T follicular helper cell (primary cell): ENCODE data around the gene MFSD6L.

Experiments
- DNase-seq: peaks from one replicate; pipeline ENCODE4 v3.0.0-alpha.2; 2020; ENCODE audit warnings: low read depth

Gene MFSD6L

GRCh38 chr17:8793649-8794048 lies 5.5 kb downstream of the MFSD6L start:
- no peak for DNase-seq

GRCh38 chr17:8792646-8793045 lies 6.5 kb downstream of the MFSD6L start:
- DNase-seq: no peak

GRCh38 chr17:8791910-8792270 lies 7.3 kb downstream of the MFSD6L start:
- no peak for DNase-seq

GRCh38 chr17:8791248-8791909 lies 7.8 kb downstream of the MFSD6L start:
- DNase-seq: no peak

DNA sequence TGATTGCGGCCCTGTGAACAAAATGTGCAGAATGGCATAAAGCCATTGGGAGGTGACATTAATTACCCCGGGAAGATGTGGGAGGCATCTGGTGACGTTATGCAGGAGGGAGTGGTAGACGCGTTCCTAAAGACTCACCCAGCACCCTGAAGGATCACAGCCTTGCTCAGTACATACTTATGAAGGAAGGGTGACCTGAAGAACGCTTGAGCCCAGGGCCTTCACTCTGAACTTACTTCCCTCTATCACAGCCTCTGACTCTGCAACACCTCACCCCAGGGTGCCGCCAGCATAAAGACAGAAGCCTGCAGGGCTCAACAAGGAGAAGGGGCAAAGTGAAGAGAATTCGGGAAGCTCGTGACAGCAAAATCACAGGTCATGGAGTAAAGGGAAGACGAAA lies 9.4 kb downstream of the MFSD6L start:
- DNase-seq: no peak

DNA sequence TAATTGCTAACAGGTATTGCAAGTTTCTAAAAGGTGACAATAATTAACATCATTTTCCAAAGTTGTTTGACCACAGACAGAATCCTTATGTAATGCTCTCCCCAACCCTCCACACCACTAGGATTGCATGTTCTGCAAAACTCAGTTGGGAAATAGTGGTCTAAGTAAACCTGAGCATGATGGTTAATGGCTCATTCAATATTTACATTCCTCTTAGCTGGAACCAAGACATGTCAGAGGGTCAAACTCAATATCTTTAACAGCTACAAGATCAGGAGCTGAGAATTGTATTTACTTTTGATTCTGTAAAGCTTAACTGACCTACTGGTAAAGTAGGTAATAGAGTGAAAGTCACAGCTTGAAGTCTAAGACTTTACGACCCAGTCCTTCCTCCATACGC lies 10.2 kb downstream of the MFSD6L start:
- no peak for DNase-seq

GRCh38 chr17:8785547-8786413 lies 13.4 kb downstream of the MFSD6L start:
- peak; percentile 35 for DNase-seq

- DNase-seq: no peak
These were observed 17.0 kb downstream of the MFSD6L start for GRCh38 chr17:8782176-8782575.

- DNase-seq: no peak
These were observed 17.4 kb downstream of the MFSD6L start for GRCh38 chr17:8781776-8782175.

- no peak for DNase-seq
These were observed 22.3 kb downstream of the MFSD6L start for GRCh38 chr17:8776881-8777280.

DNA sequence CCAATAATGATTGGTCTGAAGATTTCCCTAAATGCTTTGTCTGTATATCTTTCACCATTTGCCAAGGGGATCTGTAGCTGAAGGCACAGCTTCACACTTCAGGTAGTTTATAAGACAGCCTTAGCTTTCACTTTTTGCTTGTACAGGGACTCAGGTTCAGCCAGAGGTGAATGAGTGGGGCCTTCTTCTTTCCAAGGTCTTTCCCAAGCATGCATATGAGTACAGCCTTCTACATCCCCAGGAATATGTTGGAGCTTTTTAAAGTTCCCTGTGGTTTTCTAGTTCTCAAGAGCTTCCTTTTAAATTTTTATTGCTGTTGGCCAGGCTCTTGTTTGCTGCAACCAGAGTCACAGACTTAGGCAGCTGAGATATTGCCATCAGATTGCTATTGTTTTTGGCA lies 22.9 kb downstream of the MFSD6L start:
- no peak for DNase-seq

- no peak for DNase-seq
These were observed 32.4 kb downstream of the MFSD6L start for GRCh38 chr17:8766731-8767130.

DNA sequence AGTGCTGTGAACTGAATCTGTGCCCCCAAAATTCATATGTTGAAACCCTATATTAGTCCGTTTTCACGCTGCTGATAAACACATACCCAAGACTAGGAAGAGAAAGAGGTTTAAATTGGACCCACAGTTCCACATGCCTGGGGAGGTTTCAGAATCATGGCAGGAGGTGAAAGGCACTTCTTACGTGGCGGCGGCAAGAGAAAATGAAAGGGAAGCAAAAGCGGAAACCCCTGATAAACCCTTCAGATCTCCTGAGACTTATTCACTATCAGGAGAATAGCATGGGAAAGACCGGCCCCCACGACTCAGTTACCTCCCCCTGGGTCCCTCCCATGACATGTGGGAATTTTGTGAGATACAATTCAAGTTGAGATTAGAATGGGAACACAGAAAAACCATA lies 37.2 kb downstream of the MFSD6L start:
- DNase-seq: no peak

- DNase-seq: no peak
These were observed 41.0 kb downstream of the MFSD6L start, which contains the start of gene SPDYE4 for GRCh38 chr17:8758137-8758596. SPDYE4 (minus strand) TSS chr17:8758546; CDS start chr17:8758382, 164 bp downstream.

DNA sequence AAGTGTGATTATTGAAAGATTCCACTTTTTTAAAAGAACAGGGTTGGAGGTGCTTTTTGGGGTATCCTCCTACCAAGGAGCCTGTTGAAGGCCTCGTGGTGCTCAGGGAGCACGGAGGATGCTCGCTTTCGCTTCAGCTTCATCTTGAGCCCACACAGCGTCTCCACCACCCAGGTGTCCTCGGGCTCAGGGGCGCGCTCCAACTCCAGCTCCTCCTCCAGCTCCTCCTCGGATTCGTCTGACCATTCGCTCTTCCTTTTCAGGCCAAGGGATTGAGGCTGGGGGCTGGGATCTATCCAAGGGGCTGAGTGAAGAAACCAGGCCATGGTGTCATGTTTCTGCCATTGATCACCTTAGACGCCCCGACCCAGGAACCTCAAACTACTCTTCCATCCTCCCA lies 42.0 kb downstream of the MFSD6L start:
- no peak for DNase-seq

DNA sequence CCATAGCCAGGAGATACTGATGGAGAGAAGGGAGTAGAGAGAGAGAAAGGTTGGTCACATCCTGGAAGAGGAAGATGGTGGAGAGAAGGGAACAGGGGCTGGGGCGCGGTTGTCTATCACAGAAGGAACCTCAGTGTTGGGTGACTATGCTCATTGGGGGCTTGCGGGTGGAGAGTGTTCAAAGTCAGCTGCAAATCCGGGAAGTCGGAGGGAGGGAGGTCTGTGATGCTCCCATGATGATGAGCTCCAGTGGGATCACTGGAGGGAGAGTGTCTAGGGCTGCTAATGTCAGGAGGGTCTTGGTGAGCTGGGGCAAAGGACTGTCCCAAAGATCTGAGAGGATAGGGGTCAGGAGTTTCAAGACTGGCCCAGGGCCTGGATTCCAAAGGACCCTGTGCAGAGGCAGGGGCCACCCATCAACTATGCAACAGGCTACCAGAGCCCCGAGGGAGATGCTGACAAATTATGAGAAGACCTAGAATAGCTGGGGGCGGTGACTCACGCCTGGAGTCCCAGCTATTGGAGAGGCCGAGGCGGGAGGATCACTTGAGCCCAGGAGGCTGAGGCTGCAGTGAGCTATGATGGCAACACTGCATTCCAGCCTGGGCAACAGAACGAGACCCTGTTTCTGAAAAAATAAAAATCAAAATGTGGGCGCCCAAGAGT lies 43.4 kb downstream of the MFSD6L start:
- no peak for DNase-seq

DNA sequence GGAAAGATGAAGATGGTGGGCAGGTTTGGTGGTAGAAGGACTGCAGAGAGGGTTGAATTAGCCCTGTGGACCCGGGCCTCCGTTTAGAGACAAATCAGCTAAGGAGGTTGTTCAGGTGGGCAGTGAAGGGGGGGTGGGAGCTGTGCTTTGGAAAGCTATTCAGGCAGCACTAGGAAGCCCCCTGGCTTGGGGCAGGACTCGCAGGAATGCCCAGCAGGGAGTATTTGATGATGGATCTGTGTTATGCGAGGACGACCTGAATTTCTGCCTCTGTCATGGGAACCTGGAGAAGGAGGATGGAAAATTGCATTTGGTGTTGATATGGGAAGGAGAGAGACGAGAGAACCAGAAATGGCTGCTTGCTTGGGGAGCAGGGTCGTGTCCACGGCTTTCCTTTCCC lies 44.3 kb downstream of the MFSD6L start:
- no peak for DNase-seq

GRCh38 chr17:8753976-8754440 lies 45.2 kb downstream of the MFSD6L start:
- no peak for DNase-seq

- DNase-seq: no peak
These were observed 45.8 kb downstream of the MFSD6L start for GRCh38 chr17:8753136-8753975.

- no peak for DNase-seq
These were observed 49.5 kb downstream of the MFSD6L start for GRCh38 chr17:8749616-8750015.

- no peak for DNase-seq
These were observed 51.4 kb downstream of the MFSD6L start for GRCh38 chr17:8747742-8748141.
